HUES6 (cell line): ENCODE measurements around the gene RNF133.

Experiments used
- H3K27ac ChIP-seq: 2 replicates; pipeline ENCODE4 v1.7.0; 2013; ENCODE audit warnings: low read depth, mild to moderate bottlenecking, low read length, inconsistent platforms
- H3K27me3 ChIP-seq: 2 replicates; pipeline ENCODE4 v1.6.1; 2013; ENCODE audit warnings: low read length; ENCODE audit not compliant: control insufficient read depth, insufficient read depth
- H3K36me3 ChIP-seq: 2 replicates; pipeline ENCODE4 v1.6.1; 2013; ENCODE audit warnings: low read length; ENCODE audit not compliant: control insufficient read depth, insufficient read depth
- H3K4me1 ChIP-seq: 2 replicates; pipeline ENCODE4 v1.6.1; 2013; ENCODE audit warnings: low read length; ENCODE audit not compliant: control insufficient read depth, insufficient read depth
- H3K4me3 ChIP-seq: 2 replicates; pipeline ENCODE4 v1.5.1; 2013; ENCODE audit warnings: low read depth, low read length
- H3K9ac ChIP-seq: one replicate; pipeline ENCODE4 v1.6.1; 2013; ENCODE audit warnings: mild to moderate bottlenecking, low read length
- H3K9me3 ChIP-seq: 2 replicates; pipeline ENCODE4 v1.6.1; 2013; ENCODE audit warnings: low read depth, low read length; ENCODE audit not compliant: control insufficient read depth, insufficient read depth

The RNF133 gene

GRCh38 chr7:122675621-122676020 lies 23.3 kb downstream of the RNF133 start:
- H3K9me3 ChIP-seq = peaks cover 18% of the 10 kb centered on the region
- no peak overlapping the region for H3K9ac ChIP-seq
- no peak overlapping the region for H3K27ac ChIP-seq
- H3K27me3 ChIP-seq = no peaks in the 10 kb centered on the region
- H3K4me1 ChIP-seq = peaks cover 32% of the 10 kb centered on the region
- H3K4me3 ChIP-seq = no peak overlapping the region
- H3K36me3 ChIP-seq = no peaks in the 10 kb centered on the region

- peaks cover 14% of the 10 kb centered on the region for H3K9me3 ChIP-seq
- no peak overlapping the region for H3K9ac ChIP-seq
- no peak overlapping the region for H3K4me3 ChIP-seq
- peaks cover 31% of the 10 kb centered on the region for H3K4me1 ChIP-seq
- no peaks in the 10 kb centered on the region for H3K27me3 ChIP-seq
- H3K27ac ChIP-seq = no peak overlapping the region
- H3K36me3 ChIP-seq = no peaks in the 10 kb centered on the region
These were observed 23.9 kb downstream of the RNF133 start for GRCh38 chr7:122675011-122675410.

- H3K9me3 ChIP-seq = peaks cover 10% of the 10 kb centered on the region
- peaks cover 26% of the 10 kb centered on the region for H3K4me1 ChIP-seq
- no peak overlapping the region for H3K27ac ChIP-seq
- no peaks in the 10 kb centered on the region for H3K27me3 ChIP-seq
- no peak overlapping the region for H3K9ac ChIP-seq
- H3K4me3 ChIP-seq = no peak overlapping the region
- no peaks in the 10 kb centered on the region for H3K36me3 ChIP-seq
These were observed 24.4 kb downstream of the RNF133 start for GRCh38 chr7:122674502-122674901.

GRCh38 chr7:122673951-122674350 lies 25.0 kb downstream of the RNF133 start:
- Histone ChIP-seq H3K4me1 (peaks cover 25% of the 10 kb centered on the region; the same call in 1 of the 2 replicates), H3K27me3 (no peaks in the 10 kb centered on the region), H3K36me3 (no peaks in the 10 kb centered on the region), H3K27ac (no peak overlapping the region), H3K4me3 (no peak overlapping the region), H3K9me3 (peaks cover 10% of the 10 kb centered on the region), H3K9ac (no peak overlapping the region)

- Histone ChIP-seq H3K9ac (no peak overlapping the region), H3K36me3 (no peaks in the 10 kb centered on the region), H3K4me1 (peaks cover 13% of the 10 kb centered on the region; the same call in 1 of the 2 replicates), H3K9me3 (peaks cover 7% of the 10 kb centered on the region), H3K27ac (no peak overlapping the region), H3K27me3 (no peaks in the 10 kb centered on the region), H3K4me3 (no peak overlapping the region)
These were observed 26.4 kb downstream of the RNF133 start for GRCh38 chr7:122672536-122672935.

GRCh38 chr7:122663733-122664132 lies 35.2 kb downstream of the RNF133 start:
- Histone ChIP-seq H3K9ac (no peak overlapping the region), H3K4me3 (no peak overlapping the region), H3K27ac (no peak overlapping the region), H3K36me3 (no peaks in the 10 kb centered on the region), H3K27me3 (no peaks in the 10 kb centered on the region), H3K4me1 (no peaks in the 10 kb centered on the region; the same call in 1 of the 2 replicates), H3K9me3 (no peaks in the 10 kb centered on the region)

- H3K4me1 ChIP-seq = no peaks in the 10 kb centered on the region
- no peak overlapping the region for H3K27ac ChIP-seq
- no peaks in the 10 kb centered on the region for H3K27me3 ChIP-seq
- no peaks in the 10 kb centered on the region for H3K36me3 ChIP-seq
- H3K4me3 ChIP-seq = no peak overlapping the region
- H3K9ac ChIP-seq = no peak overlapping the region
- H3K9me3 ChIP-seq = no peaks in the 10 kb centered on the region
These were observed 40.1 kb downstream of the RNF133 start for GRCh38 chr7:122658856-122659255.

- H3K36me3 ChIP-seq = no peaks in the 10 kb centered on the region
- H3K9me3 ChIP-seq = no peaks in the 10 kb centered on the region
- H3K27ac ChIP-seq = no peak overlapping the region
- H3K4me1 ChIP-seq = no peaks in the 10 kb centered on the region
- H3K4me3 ChIP-seq = no peak overlapping the region
- no peak overlapping the region for H3K9ac ChIP-seq
- H3K27me3 ChIP-seq = no peaks in the 10 kb centered on the region
These were observed 45.2 kb downstream of the RNF133 start for GRCh38 chr7:122653685-122654084.

GRCh38 chr7:122652876-122653275 lies 46.0 kb downstream of the RNF133 start:
- Histone ChIP-seq H3K4me3 (no peak overlapping the region), H3K9me3 (no peaks in the 10 kb centered on the region), H3K4me1 (no peaks in the 10 kb centered on the region), H3K27ac (no peak overlapping the region), H3K36me3 (no peaks in the 10 kb centered on the region), H3K9ac (no peak overlapping the region), H3K27me3 (no peaks in the 10 kb centered on the region)

- Histone ChIP-seq H3K27me3 (no peaks in the 10 kb centered on the region), H3K9me3 (no peaks in the 10 kb centered on the region), H3K4me1 (no peaks in the 10 kb centered on the region), H3K36me3 (no peaks in the 10 kb centered on the region), H3K27ac (no peak overlapping the region), H3K9ac (no peak overlapping the region), H3K4me3 (no peak overlapping the region)
These were observed 47.5 kb downstream of the RNF133 start for GRCh38 chr7:122651451-122651850.
